HepG2 (cell line): ENCODE data around the gene CLIC6. TPM values are rescaled to one million over a fixed set of nuclear protein-coding genes. Genes with fewer than 3 reads are reported as not detected.

Experiments used
- ATAC-seq: fragments of 200-7000 bp; cut with Tn5 transposase; 3 replicates; pipeline ENCODE4 v1.9.1; 2020; ENCODE audit warnings: mild to moderate bottlenecking, moderate library complexity
- BruUV-seq: library from RNA; stranded (reverse); fragments of 400-500 nt; replicated peaks from 2 replicates; lab custom pipeline; 2021; lab: Mats Ljungman, UMichigan
- CTCF ChIA-PET: fragments of 300-600 bp; formaldehyde crosslinking; extraction: SDS; loops from one replicate; lab custom pipeline; 2021; ENCODE audit warnings: low total read pairs, inconsistent platforms, low intra/inter-chr PET ratio; lab: Yijun Ruan, JAX
- POLR2A ChIA-PET: fragments of 350-600 bp; sonication (Branson Sonifier 250); formaldehyde crosslinking; loops from one replicate; lab custom pipeline; 2020; ENCODE audit warnings: antibody characterized with exemption, inconsistent platforms; lab: Yijun Ruan, JAX
- DNase-seq: peaks from one replicate; pipeline ENCODE4 v3.0.0-alpha.2; 2015; ENCODE audit warnings: low spot score
- FAIRE-seq: peaks from 3 replicates; lab custom pipeline; 2011; peaks lifted over from hg19 to GRCh38; lab: Jason Lieb, UNC
- H2AFZ ChIP-seq: one replicate; pipeline ENCODE4 v1.6.1; 2011; ENCODE audit warnings: low read length, inconsistent platforms
- H3K27ac ChIP-seq: fragments of 300-600 bp; 3 replicates; pipeline ENCODE4 v1.8.0; 2011; ENCODE audit warnings: mixed run types, mild to moderate bottlenecking, mixed read lengths, low read length, inconsistent platforms; ENCODE audit not compliant: insufficient read depth; ENCODE audit errors: extremely low read length
- H3K27me3 ChIP-seq, 2 experiments: fragments of 200-600 bp in 1 of 2; 2 replicates in 1 of 2; 3 replicates in 1 of 2; pipeline versions ENCODE4 v1.6.0 to v1.8.0; 2011; ENCODE audit warnings: low read length in 2 of 2, mild to moderate bottlenecking in 2 of 2, moderate library complexity in 2 of 2, inconsistent platforms in 1 of 2; ENCODE audit not compliant: insufficient read depth in 2 of 2, control insufficient read depth in 1 of 2
- H3K36me3 ChIP-seq, 2 experiments: fragments of 200-600 bp in 1 of 2; replicated peaks in 1 of 2; 2 replicates in 1 of 2; 3 replicates in 1 of 2; pipeline versions ENCODE4 v1.5.1 to v1.8.0; 2011; ENCODE audit warnings: low read length in 2 of 2, inconsistent platforms in 1 of 2; ENCODE audit not compliant: insufficient read depth in 2 of 2, control insufficient read depth in 1 of 2
- H3K4me1 ChIP-seq: 2 replicates; pipeline ENCODE4 v1.5.1; 2012; ENCODE audit warnings: low read length, inconsistent platforms; ENCODE audit not compliant: insufficient read depth
- H3K4me2 ChIP-seq: 2 replicates; pipeline ENCODE4 v1.6.0; 2011; ENCODE audit warnings: low read depth, low read length, inconsistent platforms
- H3K4me3 ChIP-seq, 3 experiments: fragments of 200-600 bp in 1 of 3; sonication (generic), shearing (Covaris generic) in 1 of 3; replicated peaks in 1 of 3; 2 replicates each; pipeline ENCODE4 v1.5.1; 2011 to 2016; ENCODE audit warnings: low read length in 3 of 3, inconsistent platforms in 2 of 3, low read depth in 2 of 3, mild to moderate bottlenecking in 2 of 3, control low read depth in 1 of 3, mixed read lengths in 1 of 3; ENCODE audit not compliant: insufficient read depth in 1 of 3
- H3K79me2 ChIP-seq: one replicate; pipeline ENCODE4 v1.6.1; 2011; ENCODE audit warnings: low read length, inconsistent platforms; ENCODE audit not compliant: insufficient read depth
- H3K9ac ChIP-seq: 2 replicates; pipeline ENCODE4 v1.6.0; 2011; ENCODE audit warnings: mild to moderate bottlenecking, low read depth, low read length, inconsistent platforms; ENCODE audit not compliant: insufficient read depth
- H3K9me3 ChIP-seq: 2 replicates; pipeline ENCODE4 v1.5.1; 2012; ENCODE audit warnings: mild to moderate bottlenecking, low read length
- H4K20me1 ChIP-seq: 2 replicates; pipeline ENCODE4 v1.6.0; 2011; ENCODE audit warnings: inconsistent platforms, mild to moderate bottlenecking, low read length, moderate library complexity; ENCODE audit not compliant: insufficient read depth
- HOXD1 ChIP-seq: sonication (generic); formaldehyde crosslinking; IDR thresholded peaks from 2 replicates; pipeline ENCODE4 v1.5.0; 2020; ENCODE audit warnings: missing genetic modification reagents
- MTA3 ChIP-seq: sonication (generic); formaldehyde crosslinking; IDR thresholded peaks from 2 replicates; pipeline ENCODE4 v1.4.0; 2020; ENCODE audit warnings: missing genetic modification reagents
- NFE2L1 ChIP-seq: sonication (generic); formaldehyde crosslinking; IDR thresholded peaks from 2 replicates; pipeline ENCODE4 v1.4.0; 2020; ENCODE audit warnings: missing genetic modification reagents, mild to moderate bottlenecking, borderline replicate concordance
- SMYD3 ChIP-seq: sonication (generic); formaldehyde crosslinking; IDR thresholded peaks from 2 replicates; pipeline ENCODE4 v1.8.1; 2023; ENCODE audit warnings: mild to moderate bottlenecking, missing genetic modification reagents
- TCF12 ChIP-seq, 2 experiments: fragments of 450-650 bp in 1 of 2; sonication (generic) in 1 of 2; formaldehyde crosslinking in 1 of 2; IDR thresholded peaks; 2 replicates each; pipeline versions ENCODE4 v1.6.1 to v1.8.0; 2017 to 2022; ENCODE audit warnings: antibody characterized with exemption in 1 of 2, mild to moderate bottlenecking in 1 of 2, missing genetic modification reagents in 1 of 2, moderate library complexity in 1 of 2
- ZNF207 ChIP-seq: fragments of 450-650 bp; IDR thresholded peaks from 2 replicates; pipeline ENCODE4 v1.6.1; 2016; ENCODE audit warnings: antibody characterized with exemption, borderline replicate concordance
- ZNF34 ChIP-seq: sonication (generic); formaldehyde crosslinking; IDR thresholded peaks from 2 replicates; pipeline ENCODE4 v1.4.0; 2020; ENCODE audit warnings: mild to moderate bottlenecking, missing genetic modification reagents, borderline replicate concordance
- in situ Hi-C: cut with HindIII; loops from 2 replicates; pipeline ENCODE4 v1.10.0; 2017; ENCODE audit warnings: low pct_unique_long_range_greater_than_20kb; ENCODE audit not compliant: extremely low pct_ligation_motif_present
- intact Hi-C: fragments of 100-400 bp; cut with micrococcal nuclease; formaldehyde crosslinking; loops from one replicate; pipeline ENCODE4 v1.10.0; 2022; ENCODE audit not compliant: unreplicated experiment
- polyA plus RNA-seq, 8 experiments: library from polyadenylated mRNA; depleted of rRNA in 3 of 8; stranded (reverse) in 7 of 8; unstranded in 1 of 8; fragments of >200 nt; fragmentation: Illumina TruSeq in 4 of 8; extraction: Trizol in 4 of 8; gene quantifications; 2 replicates each; pipeline versions ENCODE4 v1.2.1 to v1.2.3, GENCODE V29; 2011 to 2016; ENCODE audit warnings: low read depth in 4 of 8, missing spikeins in 1 of 8, mixed read lengths in 1 of 8; ENCODE audit not compliant: insufficient read depth in 1 of 8
- total RNA-seq, 5 experiments: library from RNA; depleted of rRNA; stranded (reverse); fragments of >200 nt; fragmentation: Illumina TruSeq; extraction: Trizol; gene quantifications; 2 replicates each; pipeline ENCODE4 v1.2.3, GENCODE V29; 2016; ENCODE audit warnings: low read depth in 1 of 5
- TF ChIP-seq, protein P1 (sequence below): sonication (generic); formaldehyde crosslinking; IDR thresholded peaks from 2 replicates; pipeline ENCODE4 v1.4.0; 2020; ENCODE audit warnings: missing genetic modification reagents
- TF ChIP-seq, protein P2 (sequence below): sonication (generic); formaldehyde crosslinking; IDR thresholded peaks from 2 replicates; pipeline ENCODE4 v1.4.0; 2020; ENCODE audit warnings: missing genetic modification reagents, borderline replicate concordance
- TF ChIP-seq, protein P3 (sequence below): sonication (generic); formaldehyde crosslinking; IDR thresholded peaks from 2 replicates; pipeline ENCODE4 v1.4.0; 2020; ENCODE audit warnings: missing genetic modification reagents, mild to moderate bottlenecking, borderline replicate concordance
- TF ChIP-seq, protein P4 (sequence below): sonication (generic); formaldehyde crosslinking; IDR thresholded peaks from 2 replicates; pipeline ENCODE4 v1.5.1; 2020; ENCODE audit warnings: missing genetic modification reagents, mild to moderate bottlenecking, borderline replicate concordance

The CLIC6 gene
- total and polyA plus RNA-seq, 2 of the 13 experiments (the other 11 are each of a cell fraction or from before 2014, with no cell fraction given) = not detected

DNA sequence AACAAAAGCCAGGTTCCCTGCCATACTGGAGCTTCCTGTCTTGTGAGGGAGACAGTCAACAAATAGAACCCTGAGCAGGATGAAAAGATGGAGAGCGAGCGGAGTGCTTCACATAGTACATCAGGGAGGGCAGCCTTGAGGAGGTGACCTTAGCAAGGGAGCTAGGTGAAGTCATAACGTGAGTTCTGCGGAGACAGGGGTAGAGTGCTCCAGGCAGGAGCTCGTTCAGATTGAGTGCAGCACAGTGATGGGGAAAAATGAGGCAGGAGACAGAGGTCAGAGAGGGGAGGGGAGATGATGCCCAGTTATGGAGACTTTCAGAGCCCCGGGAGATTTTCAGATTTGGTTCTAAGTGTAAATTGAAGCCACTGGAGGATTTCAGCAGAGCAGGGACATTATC is 15.3 kb upstream of the CLIC6 start (continued):
- TF ChIP-seq, protein P1, sequence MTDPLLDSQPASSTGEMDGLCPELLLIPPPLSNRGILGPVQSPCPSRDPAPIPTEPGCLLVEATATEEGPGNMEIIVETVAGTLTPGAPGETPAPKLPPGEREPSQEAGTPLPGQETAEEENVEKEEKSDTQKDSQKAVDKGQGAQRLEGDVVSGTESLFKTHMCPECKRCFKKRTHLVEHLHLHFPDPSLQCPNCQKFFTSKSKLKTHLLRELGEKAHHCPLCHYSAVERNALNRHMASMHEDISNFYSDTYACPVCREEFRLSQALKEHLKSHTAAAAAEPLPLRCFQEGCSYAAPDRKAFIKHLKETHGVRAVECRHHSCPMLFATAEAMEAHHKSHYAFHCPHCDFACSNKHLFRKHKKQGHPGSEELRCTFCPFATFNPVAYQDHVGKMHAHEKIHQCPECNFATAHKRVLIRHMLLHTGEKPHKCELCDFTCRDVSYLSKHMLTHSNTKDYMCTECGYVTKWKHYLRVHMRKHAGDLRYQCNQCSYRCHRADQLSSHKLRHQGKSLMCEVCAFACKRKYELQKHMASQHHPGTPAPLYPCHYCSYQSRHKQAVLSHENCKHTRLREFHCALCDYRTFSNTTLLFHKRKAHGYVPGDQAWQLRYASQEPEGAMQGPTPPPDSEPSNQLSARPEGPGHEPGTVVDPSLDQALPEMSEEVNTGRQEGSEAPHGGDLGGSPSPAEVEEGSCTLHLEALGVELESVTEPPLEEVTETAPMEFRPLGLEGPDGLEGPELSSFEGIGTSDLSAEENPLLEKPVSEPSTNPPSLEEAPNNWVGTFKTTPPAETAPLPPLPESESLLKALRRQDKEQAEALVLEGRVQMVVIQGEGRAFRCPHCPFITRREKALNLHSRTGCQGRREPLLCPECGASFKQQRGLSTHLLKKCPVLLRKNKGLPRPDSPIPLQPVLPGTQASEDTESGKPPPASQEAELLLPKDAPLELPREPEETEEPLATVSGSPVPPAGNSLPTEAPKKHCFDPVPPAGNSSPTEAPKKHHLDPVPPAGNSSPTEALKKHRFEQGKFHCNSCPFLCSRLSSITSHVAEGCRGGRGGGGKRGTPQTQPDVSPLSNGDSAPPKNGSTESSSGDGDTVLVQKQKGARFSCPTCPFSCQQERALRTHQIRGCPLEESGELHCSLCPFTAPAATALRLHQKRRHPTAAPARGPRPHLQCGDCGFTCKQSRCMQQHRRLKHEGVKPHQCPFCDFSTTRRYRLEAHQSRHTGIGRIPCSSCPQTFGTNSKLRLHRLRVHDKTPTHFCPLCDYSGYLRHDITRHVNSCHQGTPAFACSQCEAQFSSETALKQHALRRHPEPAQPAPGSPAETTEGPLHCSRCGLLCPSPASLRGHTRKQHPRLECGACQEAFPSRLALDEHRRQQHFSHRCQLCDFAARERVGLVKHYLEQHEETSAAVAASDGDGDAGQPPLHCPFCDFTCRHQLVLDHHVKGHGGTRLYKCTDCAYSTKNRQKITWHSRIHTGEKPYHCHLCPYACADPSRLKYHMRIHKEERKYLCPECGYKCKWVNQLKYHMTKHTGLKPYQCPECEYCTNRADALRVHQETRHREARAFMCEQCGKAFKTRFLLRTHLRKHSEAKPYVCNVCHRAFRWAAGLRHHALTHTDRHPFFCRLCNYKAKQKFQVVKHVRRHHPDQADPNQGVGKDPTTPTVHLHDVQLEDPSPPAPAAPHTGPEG (CRISPR knock-in tag) = no peak

DNA sequence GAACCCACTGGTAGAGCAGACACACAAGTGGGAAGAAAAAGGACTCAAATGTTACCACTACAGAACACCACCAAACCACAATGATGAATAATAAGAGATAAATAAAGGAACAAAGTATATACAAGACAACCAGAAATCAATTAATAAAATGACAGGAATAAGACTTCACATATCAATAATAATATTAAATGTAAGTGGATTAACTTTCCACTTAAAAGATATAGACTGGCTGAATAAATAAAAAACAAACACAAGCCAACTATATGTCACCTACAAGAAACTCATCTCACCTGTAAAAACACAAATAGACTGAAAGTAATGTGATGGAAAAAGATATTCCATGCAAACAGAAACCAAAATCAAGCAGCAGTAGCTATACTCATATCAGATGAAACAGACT is 6.9 kb upstream of the CLIC6 start:
- H3K4me1 ChIP-seq = no peaks in the 10 kb centered on the region
- no peaks in the 10 kb centered on the region for H3K9me3 ChIP-seq
- H3K27ac ChIP-seq = no peak overlapping the region
- DNase-seq (no peak), FAIRE-seq (no peak), ATAC-seq (no peak)
- H3K4me2 ChIP-seq = no peak overlapping the region
- ChIA-PET POLR2A (no interaction called here), CTCF (no interaction called here)
- H3K4me3 ChIP-seq = no peak overlapping the region
- H3K79me2 ChIP-seq = no peaks in the 10 kb centered on the region
- no peak overlapping the region for H2AFZ ChIP-seq
- no peaks in the 10 kb centered on the region for H4K20me1 ChIP-seq
- in situ Hi-C loops (no loop called here), intact Hi-C loops (no loop called here)
- H3K9ac ChIP-seq = no peak overlapping the region
- BruUV-seq = no TSS peak
- H3K27me3 ChIP-seq = peaks cover 2 to 6% of the 10 kb centered on the region in 2 experiments; a peak in 3 of 5 replicates
- H3K36me3 ChIP-seq = no peaks in the 10 kb centered on the region
- no peak for TF ChIP-seq TCF12 (IDR thresholded peaks at IDR 0.05)
- TF ChIP-seq TCF12 (CRISPR knock-in tag; IDR thresholded peaks at IDR 0.05) = no peak
- no peak for TF ChIP-seq HOXD1 (CRISPR knock-in tag)
- TF ChIP-seq ZNF207 = no peak
- TF ChIP-seq, protein P2, sequence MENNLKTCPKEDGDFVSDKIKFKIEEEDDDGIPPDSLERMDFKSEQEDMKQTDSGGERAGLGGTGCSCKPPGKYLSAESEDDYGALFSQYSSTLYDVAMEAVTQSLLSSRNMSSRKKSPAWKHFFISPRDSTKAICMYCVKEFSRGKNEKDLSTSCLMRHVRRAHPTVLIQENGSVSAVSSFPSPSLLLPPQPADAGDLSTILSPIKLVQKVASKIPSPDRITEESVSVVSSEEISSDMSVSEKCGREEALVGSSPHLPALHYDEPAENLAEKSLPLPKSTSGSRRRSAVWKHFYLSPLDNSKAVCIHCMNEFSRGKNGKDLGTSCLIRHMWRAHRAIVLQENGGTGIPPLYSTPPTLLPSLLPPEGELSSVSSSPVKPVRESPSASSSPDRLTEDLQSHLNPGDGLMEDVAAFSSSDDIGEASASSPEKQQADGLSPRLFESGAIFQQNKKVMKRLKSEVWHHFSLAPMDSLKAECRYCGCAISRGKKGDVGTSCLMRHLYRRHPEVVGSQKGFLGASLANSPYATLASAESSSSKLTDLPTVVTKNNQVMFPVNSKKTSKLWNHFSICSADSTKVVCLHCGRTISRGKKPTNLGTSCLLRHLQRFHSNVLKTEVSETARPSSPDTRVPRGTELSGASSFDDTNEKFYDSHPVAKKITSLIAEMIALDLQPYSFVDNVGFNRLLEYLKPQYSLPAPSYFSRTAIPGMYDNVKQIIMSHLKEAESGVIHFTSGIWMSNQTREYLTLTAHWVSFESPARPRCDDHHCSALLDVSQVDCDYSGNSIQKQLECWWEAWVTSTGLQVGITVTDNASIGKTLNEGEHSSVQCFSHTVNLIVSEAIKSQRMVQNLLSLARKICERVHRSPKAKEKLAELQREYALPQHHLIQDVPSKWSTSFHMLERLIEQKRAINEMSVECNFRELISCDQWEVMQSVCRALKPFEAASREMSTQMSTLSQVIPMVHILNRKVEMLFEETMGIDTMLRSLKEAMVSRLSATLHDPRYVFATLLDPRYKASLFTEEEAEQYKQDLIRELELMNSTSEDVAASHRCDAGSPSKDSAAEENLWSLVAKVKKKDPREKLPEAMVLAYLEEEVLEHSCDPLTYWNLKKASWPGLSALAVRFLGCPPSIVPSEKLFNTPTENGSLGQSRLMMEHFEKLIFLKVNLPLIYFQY (CRISPR knock-in tag) = no peak
- TF ChIP-seq NFE2L1 = no peak
- TF ChIP-seq, protein P3, sequence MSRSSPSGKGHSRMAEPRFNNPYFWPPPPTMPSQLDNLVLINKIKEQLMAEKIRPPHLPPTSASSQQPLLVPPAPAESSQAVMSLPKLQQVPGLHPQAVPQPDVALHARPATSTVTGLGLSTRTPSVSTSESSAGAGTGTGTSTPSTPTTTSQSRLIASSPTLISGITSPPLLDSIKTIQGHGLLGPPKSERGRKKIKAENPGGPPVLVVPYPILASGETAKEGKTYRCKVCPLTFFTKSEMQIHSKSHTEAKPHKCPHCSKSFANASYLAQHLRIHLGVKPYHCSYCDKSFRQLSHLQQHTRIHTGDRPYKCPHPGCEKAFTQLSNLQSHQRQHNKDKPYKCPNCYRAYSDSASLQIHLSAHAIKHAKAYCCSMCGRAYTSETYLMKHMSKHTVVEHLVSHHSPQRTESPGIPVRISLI (CRISPR knock-in tag) = no peak
- TF ChIP-seq, protein P4, sequence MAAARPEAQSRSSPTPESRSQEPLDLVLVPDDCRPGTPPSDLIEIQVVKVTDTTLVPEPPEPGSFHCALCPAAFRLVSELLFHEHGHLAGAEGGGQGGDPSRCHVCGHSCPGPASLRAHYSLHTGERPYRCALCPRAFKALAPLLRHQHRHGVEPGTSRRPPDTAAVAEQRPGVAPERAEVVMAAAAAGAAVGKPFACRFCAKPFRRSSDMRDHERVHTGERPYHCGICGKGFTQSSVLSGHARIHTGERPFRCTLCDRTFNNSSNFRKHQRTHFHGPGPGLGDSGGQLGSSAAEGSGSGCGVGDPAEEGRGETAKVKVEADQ (CRISPR knock-in tag) = no peak
- no peak for TF ChIP-seq ZNF34 (CRISPR knock-in tag)
- no peak for TF ChIP-seq SMYD3 (CRISPR knock-in tag)
- TF ChIP-seq MTA3 (CRISPR knock-in tag) = no peak
